ENCODE results near the gene FNBP1. TPM values are rescaled to one million over a fixed set of nuclear protein-coding genes. Genes with fewer than 3 reads are reported as not detected.
"Not testable (repeated sequence)": the region's sequence is repeated elsewhere in the genome, so short reads cannot be mapped to it uniquely, and the experiment has no call there.

Gene FNBP1
- total RNA-seq, 1 experiment from 2014 or later = 36.5 TPM

GRCh38 chr9:130008538-130008937, 34.5 kb downstream of the FNBP1 start:
- Histone ChIP-seq H3K18ac (ENCODE audit: insufficient read length, low read depth, low read length) (no peak overlapping the region), H2BK120ac (ENCODE audit: low read depth, low read length, poor library complexity, severe bottlenecking) (no peak overlapping the region), H3K4me2 (ENCODE audit: insufficient read depth, insufficient read length, low read length) (no peak overlapping the region), H3K27ac (ENCODE audit: insufficient read length, low read depth, low read length) (no peak overlapping the region), H3K14ac (ENCODE audit: insufficient read depth, low read length) (no peak overlapping the region), H4K91ac (ENCODE audit: insufficient read length, low read depth, low read length) (no peak overlapping the region), H3K23ac (ENCODE audit: insufficient read length, low read depth, low read length) (no peak overlapping the region), H3K79me1 (ENCODE audit: insufficient read depth, low read depth, low read length, poor library complexity, severe bottlenecking) (no peaks in the 10 kb centered on the region), H3K9ac (ENCODE audit: extremely low read depth, insufficient read length, low read length) (no peak overlapping the region), H2BK12ac (ENCODE audit: insufficient read length, low read depth, low read length) (no peak overlapping the region), H2AFZ (ENCODE audit: low read length) (no peak overlapping the region), H2BK15ac (ENCODE audit: low read depth, low read length) (no peak overlapping the region), H3T11ph (ENCODE audit: low read length) (no peak overlapping the region), H4K20me1 (ENCODE audit: control insufficient read depth, insufficient read depth, insufficient read length) (no peaks in the 10 kb centered on the region), H3K56ac (ENCODE audit: insufficient read length, low read depth, low read length) (no peak overlapping the region), H3K9me3 (ENCODE audit: control insufficient read depth, low read depth, low read length) (no peaks in the 10 kb centered on the region), H3K4ac (ENCODE audit: low read depth, low read length) (no peak overlapping the region), H3K23me2 (ENCODE audit: insufficient read length, low read depth, low read length, poor library complexity, severe bottlenecking) (no peaks in the 10 kb centered on the region), H4K8ac (replicated peaks; ENCODE audit: insufficient read length, low read depth, low read length) (no peak overlapping the region), H2AK5ac (ENCODE audit: insufficient read length, low read length) (no peak overlapping the region), H2BK20ac (ENCODE audit: low read depth, low read length, poor library complexity, severe bottlenecking) (no peak overlapping the region), H3K79me2 (ENCODE audit: insufficient read depth, low read length) (peaks cover 3% of the 10 kb centered on the region; the same call in 1 of the 2 replicates), H2BK5ac (ENCODE audit: insufficient read length, low read length) (no peak overlapping the region), H3K4me1 (ENCODE audit: insufficient read depth, low read length) (no peaks in the 10 kb centered on the region), H3K27me3 (ENCODE audit: insufficient read depth, low read length) (no peaks in the 10 kb centered on the region), H4K5ac (ENCODE audit: insufficient read length, low read depth, low read length) (no peak overlapping the region)
- Mint-ChIP-seq H3K4me1 (no peaks in the 10 kb centered on the region), H3K27ac (no peak overlapping the region), H3K36me3 (ENCODE audit: insufficient read depth in 1 of 3, low read depth in 3 of 3) (no peaks in the 10 kb centered on the region; a peak in 1 of 7 replicates), H3K27me3 (ENCODE audit: low read depth) (no peaks in the 10 kb centered on the region), H3K9me3 (no peaks in the 10 kb centered on the region), H3K4me3 (no peak overlapping the region)
- no peak for DNase-seq
- no peak for TF ChIP-seq CTCF (conservative IDR thresholded peaks at IDR 0.05)
- no CpG with 5 or more reads among the region's 5 CpGs for WGBS (ENCODE audit: extremely low coverage, insufficient read length, low lambda C conversion rate)

GRCh38 chr9:130006952-130007351, 36.0 kb downstream of the FNBP1 start:
- not testable (repeated sequence) for H4K5ac ChIP-seq (ENCODE audit: insufficient read length, low read depth, low read length); H4K8ac ChIP-seq (replicated peaks; ENCODE audit: insufficient read length, low read depth, low read length); H3K14ac ChIP-seq (ENCODE audit: insufficient read depth, low read length); H3K79me2 ChIP-seq (ENCODE audit: insufficient read depth, low read length); H2AFZ ChIP-seq (ENCODE audit: low read length); H3K23me2 ChIP-seq (ENCODE audit: insufficient read length, low read depth, low read length, poor library complexity, severe bottlenecking); H2AK5ac ChIP-seq (ENCODE audit: insufficient read length, low read length); H3K23ac ChIP-seq (ENCODE audit: insufficient read length, low read depth, low read length); H3K9ac ChIP-seq (ENCODE audit: extremely low read depth, insufficient read length, low read length); H3K18ac ChIP-seq (ENCODE audit: insufficient read length, low read depth, low read length); DNase-seq; H4K91ac ChIP-seq (ENCODE audit: insufficient read length, low read depth, low read length); H3K27ac Mint-ChIP-seq; H4K20me1 ChIP-seq (ENCODE audit: control insufficient read depth, insufficient read depth, insufficient read length); H3K4me3 Mint-ChIP-seq; H2BK5ac ChIP-seq (ENCODE audit: insufficient read length, low read length); H2BK120ac ChIP-seq (ENCODE audit: low read depth, low read length, poor library complexity, severe bottlenecking); H3K36me3 Mint-ChIP-seq (ENCODE audit: insufficient read depth in 1 of 3, low read depth in 3 of 3); H3K56ac ChIP-seq (ENCODE audit: insufficient read length, low read depth, low read length); H3K27me3 ChIP-seq (ENCODE audit: insufficient read depth, low read length); H3K4me2 ChIP-seq (ENCODE audit: insufficient read depth, insufficient read length, low read length); H3K27me3 Mint-ChIP-seq (ENCODE audit: low read depth); H3K9me3 ChIP-seq (ENCODE audit: control insufficient read depth, low read depth, low read length); H3K9me3 Mint-ChIP-seq; H2BK20ac ChIP-seq (ENCODE audit: low read depth, low read length, poor library complexity, severe bottlenecking); H3K27ac ChIP-seq (ENCODE audit: insufficient read length, low read depth, low read length); H3K4me1 ChIP-seq (ENCODE audit: insufficient read depth, low read length); H2BK15ac ChIP-seq (ENCODE audit: low read depth, low read length); H3T11ph ChIP-seq (ENCODE audit: low read length); H2BK12ac ChIP-seq (ENCODE audit: insufficient read length, low read depth, low read length); H3K79me1 ChIP-seq (ENCODE audit: insufficient read depth, low read depth, low read length, poor library complexity, severe bottlenecking); H3K4ac ChIP-seq (ENCODE audit: low read depth, low read length)
- peaks cover 7 to 10% of the 10 kb centered on the region in 2 experiments for H3K4me1 Mint-ChIP-seq
- no CpG with 5 or more reads among the region's 6 CpGs for WGBS (ENCODE audit: extremely low coverage, insufficient read length, low lambda C conversion rate)
